Measurements from ENCODE around the gene TXNDC8. TPM values are rescaled to one million over a fixed set of nuclear protein-coding genes. Genes with fewer than 3 reads are reported as not detected.

TXNDC8 gene
- total RNA-seq, 1 donor, result not detected

GRCh38 chr9:110278080-110278707 is 59.5 kb downstream of the TXNDC8 start:
- H3K4me3 ChIP-seq (ENCODE audit: insufficient read depth, low read length), result no peak overlapping the region
- no peaks in the 10 kb centered on the region for H3K36me3 ChIP-seq (ENCODE audit: insufficient read depth, low read length)
- no peak overlapping the region for H3K27ac ChIP-seq (ENCODE audit: low read depth, low read length)
- H3K4me2 ChIP-seq (ENCODE audit: insufficient read depth, low read length), result no peak overlapping the region
- peaks cover 8% of the 10 kb centered on the region for H3K4me1 ChIP-seq (ENCODE audit: insufficient read depth, low read length)
- no peak overlapping the region for H2AFZ ChIP-seq (ENCODE audit: low read length)
- no peak for DNase-seq (ENCODE audit: insufficient read length, low spot score, missing footprints)
- no peaks in the 10 kb centered on the region for H4K20me1 ChIP-seq (ENCODE audit: insufficient read depth, low read length)
- H3K79me2 ChIP-seq (ENCODE audit: insufficient read depth, low read length), result no peaks in the 10 kb centered on the region
- TF ChIP-seq, protein P1, sequence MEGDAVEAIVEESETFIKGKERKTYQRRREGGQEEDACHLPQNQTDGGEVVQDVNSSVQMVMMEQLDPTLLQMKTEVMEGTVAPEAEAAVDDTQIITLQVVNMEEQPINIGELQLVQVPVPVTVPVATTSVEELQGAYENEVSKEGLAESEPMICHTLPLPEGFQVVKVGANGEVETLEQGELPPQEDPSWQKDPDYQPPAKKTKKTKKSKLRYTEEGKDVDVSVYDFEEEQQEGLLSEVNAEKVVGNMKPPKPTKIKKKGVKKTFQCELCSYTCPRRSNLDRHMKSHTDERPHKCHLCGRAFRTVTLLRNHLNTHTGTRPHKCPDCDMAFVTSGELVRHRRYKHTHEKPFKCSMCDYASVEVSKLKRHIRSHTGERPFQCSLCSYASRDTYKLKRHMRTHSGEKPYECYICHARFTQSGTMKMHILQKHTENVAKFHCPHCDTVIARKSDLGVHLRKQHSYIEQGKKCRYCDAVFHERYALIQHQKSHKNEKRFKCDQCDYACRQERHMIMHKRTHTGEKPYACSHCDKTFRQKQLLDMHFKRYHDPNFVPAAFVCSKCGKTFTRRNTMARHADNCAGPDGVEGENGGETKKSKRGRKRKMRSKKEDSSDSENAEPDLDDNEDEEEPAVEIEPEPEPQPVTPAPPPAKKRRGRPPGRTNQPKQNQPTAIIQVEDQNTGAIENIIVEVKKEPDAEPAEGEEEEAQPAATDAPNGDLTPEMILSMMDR (IDR thresholded peaks at IDR 0.05; ENCODE audit: extremely low read depth, low read depth, low read length), result no peak
- H3K27me3 ChIP-seq (ENCODE audit: insufficient read depth, low read length), result no peaks in the 10 kb centered on the region
- no peaks in the 10 kb centered on the region for H3K9me3 ChIP-seq (ENCODE audit: low read depth, low read length)

DNA sequence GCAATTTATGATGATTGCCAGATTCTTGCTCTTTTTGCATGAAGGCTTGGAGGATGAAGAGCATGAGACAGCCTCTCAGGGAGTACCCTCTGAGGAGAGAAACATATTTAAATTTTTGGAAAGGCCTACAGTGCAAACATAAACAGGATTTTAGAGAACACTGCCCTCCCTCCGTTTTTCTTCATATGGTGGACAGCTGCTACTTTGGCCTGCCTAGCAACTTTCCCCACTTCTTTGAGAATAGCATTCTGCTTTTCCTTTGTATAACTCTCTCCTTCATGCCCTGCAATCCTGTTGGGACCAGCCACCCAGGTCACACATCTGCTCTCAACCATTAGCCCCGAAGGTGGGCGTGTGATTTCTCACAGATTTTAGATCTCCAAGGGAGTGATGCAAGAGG is 60.9 kb downstream of the TXNDC8 start:
- Histone ChIP-seq H3K27ac (ENCODE audit: low read depth, low read length) (no peak overlapping the region), H3K36me3 (ENCODE audit: insufficient read depth, low read length) (no peaks in the 10 kb centered on the region), H3K79me2 (ENCODE audit: insufficient read depth, low read length) (no peaks in the 10 kb centered on the region), H3K27me3 (ENCODE audit: insufficient read depth, low read length) (no peaks in the 10 kb centered on the region), H2AFZ (ENCODE audit: low read length) (no peak overlapping the region), H3K4me1 (ENCODE audit: insufficient read depth, low read length) (peaks cover 8% of the 10 kb centered on the region), H4K20me1 (ENCODE audit: insufficient read depth, low read length) (no peaks in the 10 kb centered on the region), H3K4me2 (ENCODE audit: insufficient read depth, low read length) (no peak overlapping the region), H3K9me3 (ENCODE audit: low read depth, low read length) (no peaks in the 10 kb centered on the region), H3K4me3 (ENCODE audit: insufficient read depth, low read length) (no peak overlapping the region)
- TF ChIP-seq, protein P1 (IDR thresholded peaks at IDR 0.05; ENCODE audit: extremely low read depth, low read depth, low read length), result no peak
- no peak for DNase-seq (ENCODE audit: insufficient read length, low spot score, missing footprints)

DNA sequence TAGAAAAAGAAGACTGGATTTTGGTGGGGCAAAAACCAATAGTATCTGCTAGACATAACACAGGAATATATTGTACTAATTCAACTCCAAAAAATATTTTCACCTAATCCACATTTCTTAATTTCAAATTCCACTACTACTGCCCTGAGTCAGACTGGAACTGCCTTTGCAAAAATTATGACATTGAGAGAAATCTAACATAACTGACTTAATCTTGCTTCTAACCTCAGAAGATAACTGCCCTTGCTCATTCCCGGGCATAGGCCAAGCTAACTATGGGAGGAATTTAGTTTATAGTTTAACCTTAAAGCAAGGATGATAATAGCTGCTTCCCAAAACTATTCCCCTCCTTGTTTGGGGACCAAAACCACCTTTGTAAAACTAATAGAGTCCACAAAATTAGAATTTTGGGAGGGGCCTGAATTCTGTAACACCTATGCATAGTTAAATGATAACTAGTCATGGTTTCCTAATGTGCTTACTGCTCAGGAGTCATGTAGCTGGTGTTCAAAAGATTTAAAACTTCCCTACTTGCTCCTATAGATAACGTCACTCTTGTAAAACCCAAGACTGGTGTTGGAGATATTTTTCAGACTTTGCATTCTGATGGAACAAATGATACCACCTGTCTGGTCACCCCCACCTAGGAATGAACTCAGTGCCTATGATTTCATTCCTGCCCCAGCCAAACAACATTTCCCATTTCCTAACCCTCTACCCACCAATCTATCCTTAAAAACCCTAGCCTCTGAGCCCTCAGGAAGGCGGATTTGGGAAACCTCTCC is 67.3 kb downstream of the TXNDC8 start:
- TF ChIP-seq, protein P1 (IDR thresholded peaks at IDR 0.05; ENCODE audit: extremely low read depth, low read depth, low read length), result no peak
- H2AFZ ChIP-seq (ENCODE audit: low read length), result no peak overlapping the region
- no peaks in the 10 kb centered on the region for H3K36me3 ChIP-seq (ENCODE audit: insufficient read depth, low read length)

GRCh38 chr9:110266795-110267194 is 70.9 kb downstream of the TXNDC8 start:
- H3K36me3 ChIP-seq (ENCODE audit: insufficient read depth, low read length), result no peaks in the 10 kb centered on the region
- H3K4me1 ChIP-seq (ENCODE audit: insufficient read depth, low read length), result no peaks in the 10 kb centered on the region
- no peak for DNase-seq (ENCODE audit: insufficient read length, low spot score, missing footprints)
- H3K27me3 ChIP-seq (ENCODE audit: insufficient read depth, low read length), result no peaks in the 10 kb centered on the region
- H3K9me3 ChIP-seq (ENCODE audit: low read depth, low read length), result no peaks in the 10 kb centered on the region
- no peaks in the 10 kb centered on the region for H3K79me2 ChIP-seq (ENCODE audit: insufficient read depth, low read length)
- no peak overlapping the region for H3K4me3 ChIP-seq (ENCODE audit: insufficient read depth, low read length)
- H3K27ac ChIP-seq (ENCODE audit: low read depth, low read length), result no peak overlapping the region
- no peak overlapping the region for H2AFZ ChIP-seq (ENCODE audit: low read length)
- TF ChIP-seq, protein P1 (IDR thresholded peaks at IDR 0.05; ENCODE audit: extremely low read depth, low read depth, low read length), result no peak
- no peak overlapping the region for H3K4me2 ChIP-seq (ENCODE audit: insufficient read depth, low read length)
- H4K20me1 ChIP-seq (ENCODE audit: insufficient read depth, low read length), result no peaks in the 10 kb centered on the region

More for the DNA sequence above, 67.3 kb downstream of the TXNDC8 start:
- Histone ChIP-seq H3K4me3 (ENCODE audit: insufficient read depth, low read length) (no peak overlapping the region), H3K79me2 (ENCODE audit: insufficient read depth, low read length) (no peaks in the 10 kb centered on the region), H3K4me1 (ENCODE audit: insufficient read depth, low read length) (no peaks in the 10 kb centered on the region), H3K4me2 (ENCODE audit: insufficient read depth, low read length) (no peak overlapping the region), H3K9me3 (ENCODE audit: low read depth, low read length) (no peaks in the 10 kb centered on the region), H4K20me1 (ENCODE audit: insufficient read depth, low read length) (no peaks in the 10 kb centered on the region), H3K27me3 (ENCODE audit: insufficient read depth, low read length) (no peaks in the 10 kb centered on the region), H3K27ac (ENCODE audit: low read depth, low read length) (no peak overlapping the region)
- no peak for DNase-seq (ENCODE audit: insufficient read length, low spot score, missing footprints)
